A673 (cell line): Measurements from ENCODE around the gene CSF3. TPM values are rescaled to one million over a fixed set of nuclear protein-coding genes. Genes with fewer than 3 reads are reported as not detected.

ENCODE experiments used
- microRNA-seq: library from miRNA; unstranded; fragments of <30 nt; microRNA quantifications from one replicate; pipeline ENCODE4 v1.2.0, GENCODE V29; 2021
- total RNA-seq: library from RNA; stranded (reverse); gene quantifications from 2 replicates; pipeline ENCODE4 v1.2.3, GENCODE V29; 2021

CSF3 gene
- total RNA-seq, 1 experiment from 2014 or later, result not detected

Small RNA genes within 50 kb of the gene (microRNA-seq; reads per million reads assigned to microRNA genes)
- gene MIR6884, result not detected

Other genes starting within 250 kb of the CSF3 start
- gene IKZF3, start 151.1 kb upstream of the CSF3 start, total RNA-seq, result not detected in 2 replicates
- not detected in 2 replicates for gene ZPBP2, start 147.2 kb upstream of the CSF3 start, total RNA-seq
- gene GSDMB, start 96.8 kb upstream of the CSF3 start, total RNA-seq, result 5.0 and 5.3 TPM in 2 replicates
- gene ORMDL3, start 87.8 kb upstream of the CSF3 start, total RNA-seq, result 18.0 and 20.8 TPM in 2 replicates
- not detected in 2 replicates for gene LRRC3C, start 87.7 kb upstream of the CSF3 start, total RNA-seq
- not detected in 2 replicates for gene GSDMA, start 52.4 kb upstream of the CSF3 start, total RNA-seq
- gene PSMD3, start 34.6 kb upstream of the CSF3 start, total RNA-seq, result 161 and 168 TPM in 2 replicates
- gene MED24, start 39.0 kb downstream of the CSF3 start, total RNA-seq, result 48.7 and 50.7 TPM in 2 replicates
- gene THRA, start 47.5 kb downstream of the CSF3 start, total RNA-seq, result 14.5 and 18.7 TPM in 2 replicates
- 1.9 and 2.6 TPM in 2 replicates for gene NR1D1, start 85.1 kb downstream of the CSF3 start, total RNA-seq
- 56.9 and 59.9 TPM in 2 replicates for gene MSL1, start 106.5 kb downstream of the CSF3 start, total RNA-seq
- 65.1 and 66.5 TPM in 2 replicates for gene CASC3, start 125.1 kb downstream of the CSF3 start, total RNA-seq
- 11.4 and 11.9 TPM in 2 replicates for gene RAPGEFL1, start 162.0 kb downstream of the CSF3 start, total RNA-seq
- gene WIPF2, start 203.9 kb downstream of the CSF3 start, total RNA-seq, result 16.3 and 17.2 TPM in 2 replicates